ENCODE results near the gene HLA-DMA. TPM values are rescaled to one million over a fixed set of nuclear protein-coding genes. Genes with fewer than 3 reads are reported as not detected.
"Not testable (repeated sequence)": the region's sequence is repeated elsewhere in the genome, so short reads cannot be mapped to it uniquely, and the experiment has no call there.

Gene HLA-DMA
- total and polyA plus RNA-seq, 2 of the 4 experiments (the other 2 are of a cell fraction), result 2.3 to 8.3 TPM

DNA sequence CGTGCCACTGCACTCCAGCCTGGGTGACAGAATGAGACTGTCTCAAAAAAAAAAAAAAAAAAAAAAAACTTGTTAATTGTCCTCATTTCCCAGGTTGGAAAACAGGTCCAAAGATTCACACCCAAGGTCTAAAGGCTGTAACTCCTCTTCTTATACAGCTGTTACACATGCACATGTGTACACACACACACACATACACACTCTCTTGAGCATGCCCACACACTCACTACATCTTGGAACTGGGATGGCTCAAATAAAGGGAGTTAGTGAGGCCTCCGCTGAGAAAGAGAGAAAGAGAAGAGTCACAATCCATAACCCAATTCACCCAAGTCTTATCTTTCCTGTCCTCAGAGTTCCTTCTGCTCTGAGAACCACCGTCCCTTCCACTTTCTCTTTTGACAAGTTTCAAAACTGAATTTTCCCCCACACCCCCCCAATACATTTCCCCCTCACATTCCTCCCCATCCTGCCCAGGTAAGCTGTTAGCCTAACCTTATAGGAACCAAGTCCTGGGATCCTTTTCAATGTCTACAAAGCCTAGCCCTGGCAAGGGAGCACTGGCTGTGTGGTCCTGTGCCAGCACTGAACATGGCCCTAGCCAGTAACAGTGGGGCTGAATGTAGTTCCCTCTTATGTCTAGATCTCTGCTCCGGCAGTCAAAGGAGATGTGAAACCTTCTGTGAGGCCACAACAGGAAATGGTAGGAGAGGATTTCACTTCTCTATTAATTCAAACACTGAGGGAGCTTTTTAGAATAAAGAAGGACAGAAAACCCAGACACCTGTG is 8.8 kb downstream of the HLA-DMA start (continued):
- TF ChIP-seq, protein P1, sequence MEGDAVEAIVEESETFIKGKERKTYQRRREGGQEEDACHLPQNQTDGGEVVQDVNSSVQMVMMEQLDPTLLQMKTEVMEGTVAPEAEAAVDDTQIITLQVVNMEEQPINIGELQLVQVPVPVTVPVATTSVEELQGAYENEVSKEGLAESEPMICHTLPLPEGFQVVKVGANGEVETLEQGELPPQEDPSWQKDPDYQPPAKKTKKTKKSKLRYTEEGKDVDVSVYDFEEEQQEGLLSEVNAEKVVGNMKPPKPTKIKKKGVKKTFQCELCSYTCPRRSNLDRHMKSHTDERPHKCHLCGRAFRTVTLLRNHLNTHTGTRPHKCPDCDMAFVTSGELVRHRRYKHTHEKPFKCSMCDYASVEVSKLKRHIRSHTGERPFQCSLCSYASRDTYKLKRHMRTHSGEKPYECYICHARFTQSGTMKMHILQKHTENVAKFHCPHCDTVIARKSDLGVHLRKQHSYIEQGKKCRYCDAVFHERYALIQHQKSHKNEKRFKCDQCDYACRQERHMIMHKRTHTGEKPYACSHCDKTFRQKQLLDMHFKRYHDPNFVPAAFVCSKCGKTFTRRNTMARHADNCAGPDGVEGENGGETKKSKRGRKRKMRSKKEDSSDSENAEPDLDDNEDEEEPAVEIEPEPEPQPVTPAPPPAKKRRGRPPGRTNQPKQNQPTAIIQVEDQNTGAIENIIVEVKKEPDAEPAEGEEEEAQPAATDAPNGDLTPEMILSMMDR (conservative IDR thresholded peaks at IDR 0.05; ENCODE audit: low read depth, low read length), result no peak

DNA sequence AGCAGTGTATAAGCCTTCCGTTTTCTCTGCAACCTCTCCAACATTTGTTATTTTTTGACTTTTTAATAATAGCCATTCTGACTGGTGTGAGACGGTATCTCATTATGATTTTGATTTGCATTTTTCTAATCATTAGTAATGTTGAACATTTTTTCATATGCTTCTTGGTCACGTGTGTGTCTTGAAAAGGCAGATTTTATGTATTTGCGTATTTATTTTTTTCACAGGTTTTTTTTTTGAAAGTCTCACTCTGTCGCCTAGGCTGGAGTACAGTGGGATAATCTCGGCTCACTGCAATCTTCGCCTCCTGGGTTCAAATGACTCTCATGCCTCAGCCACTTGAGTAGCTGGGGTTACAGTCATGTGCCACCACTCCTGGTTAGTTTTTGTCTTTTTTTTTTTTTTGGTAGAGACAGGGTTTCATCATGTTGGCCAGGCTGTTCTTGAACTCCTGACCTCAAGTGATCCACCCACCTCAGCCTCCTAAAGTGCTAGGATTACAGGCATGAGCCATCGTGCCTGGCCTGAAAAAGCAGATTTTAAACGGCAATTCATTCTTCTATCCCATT is 10.3 kb downstream of the HLA-DMA start:
- H3K79me1 ChIP-seq (ENCODE audit: low read depth in 1 of 2, low read length in 2 of 2); H3K14ac ChIP-seq (replicated peaks; ENCODE audit: low read depth, low read length); H4K20me1 ChIP-seq (ENCODE audit: insufficient read depth, low read length); H3K23ac ChIP-seq (ENCODE audit: low read depth, low read length); H3K4me2 ChIP-seq (ENCODE audit: low read depth, low read length); H3K9ac ChIP-seq (ENCODE audit: low read depth, low read length); H2AK9ac ChIP-seq (replicated peaks; ENCODE audit: low read depth, low read length, poor library complexity); in situ Hi-C loops (cut with MboI; ENCODE audit: low sequenced_read_pairs); H2BK120ac ChIP-seq (ENCODE audit: low read depth, low read length); H3K4ac ChIP-seq (ENCODE audit: low read depth, low read length); H3K9me3 ChIP-seq (ENCODE audit: control insufficient read depth, insufficient read depth, low read length); H3K36me3 ChIP-seq (ENCODE audit: control insufficient read depth, insufficient read depth, low read length); BruUV-seq (replicated peaks); H4K5ac ChIP-seq (ENCODE audit: low read depth, low read length); H3K18ac ChIP-seq (ENCODE audit: low read depth, low read length); ATAC-seq (ENCODE audit: low read depth); H3K9me1 ChIP-seq (ENCODE audit: insufficient read depth, low read length); H4K91ac ChIP-seq (ENCODE audit: insufficient read depth, low read depth, low read length); H4K8ac ChIP-seq (ENCODE audit: low read depth in 2 of 2, low read length in 2 of 2); POLR2A ChIA-PET (ENCODE audit: unreplicated experiment); H3K56ac ChIP-seq (ENCODE audit: extremely low read depth, insufficient read depth, low read length); dilution Hi-C loops (cut with HindIII; ENCODE audit: low sequenced_read_pairs, unreplicated experiment); H2AK5ac ChIP-seq (ENCODE audit: low read depth, low read length); H2AFZ ChIP-seq (replicated peaks; ENCODE audit: low read length, poor library complexity); H3K27ac ChIP-seq (ENCODE audit: insufficient read depth, low read length); H3K4me1 ChIP-seq (ENCODE audit: control insufficient read depth, insufficient read depth, low read length); H2BK15ac ChIP-seq (ENCODE audit: low read depth, low read length); H2BK20ac ChIP-seq (ENCODE audit: low read depth, low read length); H2BK5ac ChIP-seq (ENCODE audit: low read depth, low read length, poor library complexity, severe bottlenecking); H3K4me3 ChIP-seq (ENCODE audit: insufficient read depth, low read depth, low read length); intact Hi-C loops (cut with micrococcal nuclease); H3K27me3 ChIP-seq (ENCODE audit: control insufficient read depth, insufficient read depth, low read length); DNase-seq: not testable (repeated sequence)
- WGBS, 2 experiments (ENCODE audit: extremely low coverage in 2 of 2, insufficient read length in 1 of 2), result 100% methylated on average over 1 of the region's 9 CpGs; no CpG with 5 or more reads in 1 of the 2 experiments
- CTCF ChIA-PET, result interaction anchor here (3.3 kb wide), 1 partner anchor 9 kb away, joined by 18 read pairs; no protein-coding TSS in a partner anchor
